ENCODE data around the gene NRCAM.

GRCh38 chr7:108322046-108322445 lies 134.2 kb downstream of the NRCAM start:
- TF ChIP-seq CTCF (IDR thresholded peaks at IDR 0.05; ENCODE audit: low read length) (no peak), EZH2 (optimal IDR thresholded peaks at IDR 0.05; ENCODE audit: low read depth, low read length) (no peak), EZH2phosphoT487 (IDR thresholded peaks at IDR 0.05; ENCODE audit: low read length) (no peak)

Measured in MM.1S (cell line).